C4-2B (cell line): Measurements from ENCODE around the gene ADAM15.

ENCODE experiments used
- CTCF ChIP-seq: fragments of 450-650 bp; conservative IDR thresholded peaks from 2 replicates; pipeline ENCODE4 v1.5.1; 2017; ENCODE audit warnings: mild to moderate bottlenecking
- ZFX ChIP-seq: fragments of 450-650 bp; IDR thresholded peaks from 2 replicates; pipeline ENCODE4 v1.6.1; 2017

GRCh38 chr1:155092641-155093040, 41.5 kb downstream of the ADAM15 start:
- no peak for TF ChIP-seq CTCF
- no peak for TF ChIP-seq ZFX
